Neural progenitor cell (in vitro differentiated cells): Measurements from ENCODE around the gene CFAP43. TPM values are rescaled to one million over a fixed set of nuclear protein-coding genes. Genes with fewer than 3 reads are reported as not detected.
"Not testable (repeated sequence)": the region's sequence is repeated elsewhere in the genome, so short reads cannot be mapped to it uniquely, and the experiment has no call there.

Experiments used
- DNase-seq: peaks from one replicate; pipeline ENCODE4 v3.0.0-alpha.2; 2016; ENCODE audit warnings: low spot score
- H2AFZ ChIP-seq: fragments of 200-600 bp; sonication (generic); replicated peaks from 2 replicates; pipeline ENCODE4 v1.6.1; 2016; ENCODE audit warnings: antibody characterized with exemption
- H3F3A ChIP-seq: fragments of 200-600 bp; sonication (generic); 2 replicates; pipeline ENCODE4 v1.6.1; 2016; ENCODE audit warnings: antibody characterized with exemption, low read depth
- H3K27ac ChIP-seq: fragments of 200-600 bp; sonication (generic); 2 replicates; pipeline ENCODE4 v1.5.1; 2016; ENCODE audit warnings: mild to moderate bottlenecking
- H3K27me3 ChIP-seq: fragments of 200-600 bp; sonication (generic); 2 replicates; pipeline ENCODE4 v1.6.1; 2016; ENCODE audit warnings: mild to moderate bottlenecking, moderate library complexity
- H3K36me3 ChIP-seq: fragments of 200-600 bp; sonication (generic); 2 replicates; pipeline ENCODE4 v1.5.1; 2016
- H3K4me1 ChIP-seq: fragments of 200-600 bp; sonication (generic); 2 replicates; pipeline ENCODE4 v1.6.1; 2016; ENCODE audit warnings: mixed run types
- H3K4me2 ChIP-seq: fragments of 200-600 bp; sonication (generic); 2 replicates; pipeline ENCODE4 v1.6.1; 2016
- H3K4me3 ChIP-seq: fragments of 200-600 bp; sonication (generic); 2 replicates; pipeline ENCODE4 v1.5.1; 2016
- H3K79me2 ChIP-seq: fragments of 200-600 bp; sonication (generic); 2 replicates; pipeline ENCODE4 v1.6.1; 2016; ENCODE audit warnings: low read depth
- H3K9ac ChIP-seq: fragments of 200-600 bp; sonication (generic); 2 replicates; pipeline ENCODE4 v1.6.1; 2016
- H3K9me3 ChIP-seq: fragments of 200-600 bp; sonication (generic); 2 replicates; pipeline ENCODE4 v1.5.1; 2016; ENCODE audit warnings: low read depth
- H4K20me1 ChIP-seq: fragments of 200-600 bp; sonication (generic); 2 replicates; pipeline ENCODE4 v1.6.1; 2016; ENCODE audit warnings: low read depth
- H3K27ac Mint-ChIP-seq: 3 replicates; pipeline ENCODE4 v1.8.0; 2021; ENCODE audit warnings: mixed read lengths
- H3K27me3 Mint-ChIP-seq: 2 replicates; pipeline ENCODE4 v1.8.0; 2022; ENCODE audit warnings: low read depth, mild to moderate bottlenecking, inconsistent platforms, moderate library complexity, mixed read lengths; ENCODE audit not compliant: insufficient read depth
- H3K36me3 Mint-ChIP-seq: 3 replicates; pipeline ENCODE4 v1.8.0; 2021; ENCODE audit warnings: mixed read lengths
- H3K4me1 Mint-ChIP-seq: 3 replicates; pipeline ENCODE4 v1.8.0; 2021; ENCODE audit warnings: mixed read lengths
- H3K4me3 Mint-ChIP-seq: 3 replicates; pipeline ENCODE4 v1.8.0; 2021; ENCODE audit warnings: mild to moderate bottlenecking, moderate library complexity, mixed read lengths
- H3K9me3 Mint-ChIP-seq: 3 replicates; pipeline ENCODE4 v1.8.0; 2020; ENCODE audit warnings: mixed read lengths
- CTCF ChIP-seq: fragments of 200-600 bp; sonication (generic); IDR thresholded peaks from 2 replicates; pipeline ENCODE4 v1.5.1; 2017; ENCODE audit warnings: antibody characterized with exemption, mild to moderate bottlenecking
- EZH2 ChIP-seq: fragments of 200-600 bp; sonication (generic); IDR thresholded peaks from 2 replicates; pipeline ENCODE4 v1.6.1; 2017; ENCODE audit warnings: antibody characterized with exemption, mild to moderate bottlenecking, moderate library complexity
- EZH2phosphoT487 ChIP-seq: fragments of 200-600 bp; sonication (generic); IDR thresholded peaks from 2 replicates; pipeline ENCODE4 v1.6.1; 2017; ENCODE audit warnings: antibody characterized with exemption
- total RNA-seq: library from RNA; depleted of rRNA; stranded (reverse); fragments of >200 nt; gene quantifications from 2 replicates; pipeline ENCODE4 v1.2.3, GENCODE V29; 2015; ENCODE audit warnings: low replicate concordance

The CFAP43 gene
- total RNA-seq, 1 donor from 2014 or later, result 2.7 TPM

- no peak for DNase-seq
- Histone ChIP-seq H2AFZ (no peak overlapping the region), H3K4me1 (peaks cover 15% of the 10 kb centered on the region), H3K4me3 (no peak overlapping the region), H3K79me2 (peaks cover 3% of the 10 kb centered on the region), H4K20me1 (no peaks in the 10 kb centered on the region), H3K36me3 (no peaks in the 10 kb centered on the region), H3K4me2 (no peak overlapping the region), H3K27me3 (peaks cover 43% of the 10 kb centered on the region), H3K27ac (no peak overlapping the region), H3K9ac (no peak overlapping the region), H3K9me3 (no peaks in the 10 kb centered on the region), H3F3A (peaks cover 15% of the 10 kb centered on the region)
- TF ChIP-seq CTCF, result no peak
- TF ChIP-seq EZH2, result no peak
- no peak for TF ChIP-seq EZH2phosphoT487
- Mint-ChIP-seq H3K4me1 (peaks cover 28% of the 10 kb centered on the region), H3K9me3 (no peaks in the 10 kb centered on the region), H3K36me3 (no peaks in the 10 kb centered on the region), H3K27me3 (peaks cover 2% of the 10 kb centered on the region), H3K27ac (no peak overlapping the region), H3K4me3 (no peak overlapping the region)
These were observed 19.3 kb upstream of the CFAP43 start for GRCh38 chr10:104251443-104251842.

- Histone ChIP-seq H4K20me1 (no peaks in the 10 kb centered on the region), H3K9me3 (no peaks in the 10 kb centered on the region), H3K9ac (no peak overlapping the region), H3K36me3 (no peaks in the 10 kb centered on the region), H3K4me1 (peaks cover 9% of the 10 kb centered on the region), H3K27ac (no peak overlapping the region), H3K4me3 (no peak overlapping the region), H3K27me3 (peaks cover 34% of the 10 kb centered on the region), H2AFZ (no peak overlapping the region), H3F3A (peaks cover 10% of the 10 kb centered on the region), H3K79me2 (no peaks in the 10 kb centered on the region), H3K4me2 (no peak overlapping the region)
- peaks cover 2% of the 10 kb centered on the region for H3K27me3 Mint-ChIP-seq
- TF ChIP-seq EZH2 (no peak), CTCF (no peak), EZH2phosphoT487 (no peak)
- peaks cover 18% of the 10 kb centered on the region for H3K4me1 Mint-ChIP-seq
- no peak overlapping the region for H3K4me3 Mint-ChIP-seq
- H3K9me3 Mint-ChIP-seq, result no peaks in the 10 kb centered on the region
- H3K27ac Mint-ChIP-seq, result no peak overlapping the region
- H3K36me3 Mint-ChIP-seq, result no peaks in the 10 kb centered on the region
- DNase-seq, result no peak
These were observed 18.2 kb upstream of the CFAP43 start for GRCh38 chr10:104250371-104250770.

- not testable (repeated sequence) for H4K20me1 ChIP-seq, H3K36me3 Mint-ChIP-seq, H3K27ac Mint-ChIP-seq, H2AFZ ChIP-seq, H3K4me1 ChIP-seq, H3K4me3 Mint-ChIP-seq, H3K79me2 ChIP-seq, H3K27ac ChIP-seq, DNase-seq, H3K27me3 Mint-ChIP-seq, H3K4me3 ChIP-seq, H3K4me2 ChIP-seq, H3K9me3 Mint-ChIP-seq, H3F3A ChIP-seq, H3K9ac ChIP-seq, H3K36me3 ChIP-seq, H3K9me3 ChIP-seq
- peaks cover 21% of the 10 kb centered on the region for H3K27me3 ChIP-seq
- peaks cover 13% of the 10 kb centered on the region for H3K4me1 Mint-ChIP-seq
These were observed 16.8 kb upstream of the CFAP43 start for GRCh38 chr10:104248931-104249330.

DNA sequence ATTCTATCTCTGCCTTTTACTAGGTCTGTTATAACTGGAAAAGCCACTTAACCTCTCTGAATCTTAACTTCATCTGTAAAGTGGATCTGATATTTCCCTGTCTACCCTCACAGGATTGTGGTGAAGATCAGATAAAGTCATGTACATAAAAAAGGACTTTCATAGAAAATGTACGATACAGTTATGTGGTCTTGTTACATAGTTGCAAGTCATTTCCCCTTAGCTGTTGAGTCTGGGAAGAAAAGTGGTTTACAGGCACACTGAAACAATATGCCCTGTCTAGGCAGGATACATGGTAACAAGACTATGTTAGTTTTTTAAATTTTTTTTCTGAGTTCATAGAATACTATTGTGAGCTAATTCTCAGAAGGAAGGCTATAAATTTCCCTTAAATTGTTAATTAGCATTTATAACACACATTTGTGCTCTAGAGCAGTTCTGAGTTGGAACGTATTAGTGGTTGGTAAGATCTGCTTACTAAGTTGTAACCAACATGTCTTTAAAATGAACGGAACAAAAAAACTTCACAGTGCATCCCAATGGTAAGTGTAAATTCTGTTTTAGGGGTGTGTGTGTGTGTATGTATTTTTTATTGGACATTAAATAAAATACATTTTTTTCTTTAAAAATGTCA, 15.5 kb upstream of the CFAP43 start:
- no peak overlapping the region for H3K27ac Mint-ChIP-seq
- Histone ChIP-seq H3K79me2 (no peaks in the 10 kb centered on the region), H3F3A (no peaks in the 10 kb centered on the region), H3K4me2 (no peak overlapping the region), H3K4me3 (no peak overlapping the region), H3K36me3 (no peaks in the 10 kb centered on the region), H3K9me3 (no peaks in the 10 kb centered on the region), H3K27me3 (peaks cover 8% of the 10 kb centered on the region), H2AFZ (no peak overlapping the region), H3K9ac (no peak overlapping the region), H3K4me1 (no peaks in the 10 kb centered on the region), H3K27ac (no peak overlapping the region), H4K20me1 (no peaks in the 10 kb centered on the region)
- no peak for TF ChIP-seq EZH2
- no peak for TF ChIP-seq CTCF
- no peak for TF ChIP-seq EZH2phosphoT487
- no peaks in the 10 kb centered on the region for H3K9me3 Mint-ChIP-seq
- peaks cover 6% of the 10 kb centered on the region for H3K27me3 Mint-ChIP-seq
- H3K4me1 Mint-ChIP-seq, result peaks cover 7% of the 10 kb centered on the region
- H3K4me3 Mint-ChIP-seq, result no peak overlapping the region
- no peak for DNase-seq
- no peaks in the 10 kb centered on the region for H3K36me3 Mint-ChIP-seq
